MM.1S (cell line): ENCODE results near the gene TRMT44.

Experiments
- DNase-seq: peaks from one replicate; pipeline ENCODE4 v3.0.0-alpha.2; 2015
- H2AFZ ChIP-seq: fragments of 300-600 bp; sonication (generic); 2 replicates; pipeline ENCODE4 v1.6.0; 2016; ENCODE audit warnings: antibody characterized with exemption, low read length
- H3F3A ChIP-seq: fragments of 300-600 bp; sonication (generic); 2 replicates; pipeline ENCODE4 v1.6.1; 2016; ENCODE audit warnings: mild to moderate bottlenecking, antibody characterized with exemption, low read length, moderate library complexity, mixed read lengths; ENCODE audit not compliant: insufficient read depth
- H3K27ac ChIP-seq: fragments of 300-600 bp; sonication (generic); 2 replicates; pipeline ENCODE4 v1.5.1; 2016; ENCODE audit warnings: mild to moderate bottlenecking, low read length
- H3K27me3 ChIP-seq: fragments of 300-600 bp; sonication (generic); replicated peaks from 2 replicates; pipeline ENCODE4 v1.6.0; 2016; ENCODE audit warnings: low read length; ENCODE audit not compliant: insufficient read depth
- H3K36me3 ChIP-seq: fragments of 300-600 bp; sonication (generic); replicated peaks from 2 replicates; pipeline ENCODE4 v1.6.1; 2016; ENCODE audit warnings: mild to moderate bottlenecking, low read length, mixed read lengths; ENCODE audit not compliant: insufficient read depth
- H3K4me1 ChIP-seq: fragments of 300-600 bp; sonication (generic); 2 replicates; pipeline ENCODE4 v1.6.1; 2016; ENCODE audit warnings: low read length, mixed read lengths
- H3K4me2 ChIP-seq: fragments of 300-600 bp; sonication (generic); 2 replicates; pipeline ENCODE4 v1.6.0; 2016; ENCODE audit warnings: low read depth, low read length
- H3K4me3 ChIP-seq: fragments of 300-600 bp; sonication (generic); 2 replicates; pipeline ENCODE4 v1.5.1; 2016; ENCODE audit warnings: low read length, mixed read lengths
- H3K79me2 ChIP-seq: fragments of 300-600 bp; sonication (generic); 2 replicates; pipeline ENCODE4 v1.6.1; 2016; ENCODE audit warnings: mixed run types, low read length, mixed read lengths
- H3K9ac ChIP-seq: fragments of 300-600 bp; sonication (generic); 2 replicates; pipeline ENCODE4 v1.6.1; 2016; ENCODE audit warnings: low read length, mixed read lengths
- H3K9me2 ChIP-seq: fragments of 300-600 bp; sonication (generic); replicated peaks from 2 replicates; pipeline ENCODE4 v1.6.1; 2016; ENCODE audit warnings: mild to moderate bottlenecking, low read length, mixed read lengths; ENCODE audit not compliant: insufficient read depth
- H3K9me3 ChIP-seq: fragments of 300-600 bp; sonication (generic); replicated peaks from 2 replicates; pipeline ENCODE4 v1.6.1; 2016; ENCODE audit warnings: mild to moderate bottlenecking, low read length, mixed read lengths; ENCODE audit not compliant: insufficient read depth
- H4K20me1 ChIP-seq: fragments of 300-600 bp; sonication (generic); 2 replicates; pipeline ENCODE4 v1.6.1; 2016; ENCODE audit warnings: mild to moderate bottlenecking, low read length, moderate library complexity, mixed read lengths; ENCODE audit not compliant: insufficient read depth
- CTCF ChIP-seq: fragments of 300-600 bp; sonication (generic); IDR thresholded peaks from 2 replicates; pipeline ENCODE4 v1.5.1; 2016; ENCODE audit warnings: antibody characterized with exemption, low read length, mixed read lengths
- EZH2 ChIP-seq: fragments of 300-600 bp; sonication (generic); optimal IDR thresholded peaks from 2 replicates; pipeline ENCODE3; 2017; ENCODE audit warnings: low read depth, mild to moderate bottlenecking, antibody characterized with exemption, low read length, mixed read lengths
- EZH2phosphoT487 ChIP-seq: fragments of 300-600 bp; sonication (generic); IDR thresholded peaks from 2 replicates; pipeline ENCODE4 v1.6.1; 2018; ENCODE audit warnings: antibody characterized with exemption, low read length

Gene TRMT44

GRCh38 chr4:8472158-8472688 lies 31.6 kb downstream of the TRMT44 start:
- H3F3A ChIP-seq: no peaks in the 10 kb centered on the region
- no peak overlapping the region for H3K9ac ChIP-seq
- TF ChIP-seq EZH2phosphoT487 (no peak), EZH2 (no peak), CTCF (no peak)
- no peaks in the 10 kb centered on the region for H3K27me3 ChIP-seq
- no peaks in the 10 kb centered on the region for H3K4me1 ChIP-seq
- H3K4me3 ChIP-seq: no peak overlapping the region
- no peak overlapping the region for H2AFZ ChIP-seq
- no peaks in the 10 kb centered on the region for H4K20me1 ChIP-seq
- no peaks in the 10 kb centered on the region for H3K9me2 ChIP-seq
- H3K79me2 ChIP-seq: no peaks in the 10 kb centered on the region
- H3K9me3 ChIP-seq: no peaks in the 10 kb centered on the region
- no peak overlapping the region for H3K4me2 ChIP-seq
- H3K36me3 ChIP-seq: no peaks in the 10 kb centered on the region
- no peak for DNase-seq
- no peak overlapping the region for H3K27ac ChIP-seq

- H3K79me2 ChIP-seq: no peaks in the 10 kb centered on the region
- H3K9me3 ChIP-seq: no peaks in the 10 kb centered on the region
- no peak for DNase-seq
- no peak overlapping the region for H2AFZ ChIP-seq
- no peaks in the 10 kb centered on the region for H3K27me3 ChIP-seq
- H3K4me1 ChIP-seq: no peaks in the 10 kb centered on the region
- H3K9ac ChIP-seq: no peak overlapping the region
- TF ChIP-seq CTCF (no peak), EZH2 (no peak), EZH2phosphoT487 (no peak)
- H3K27ac ChIP-seq: no peak overlapping the region
- H3F3A ChIP-seq: no peaks in the 10 kb centered on the region
- no peaks in the 10 kb centered on the region for H3K9me2 ChIP-seq
- H3K4me2 ChIP-seq: no peak overlapping the region
- no peaks in the 10 kb centered on the region for H3K36me3 ChIP-seq
- no peaks in the 10 kb centered on the region for H4K20me1 ChIP-seq
- H3K4me3 ChIP-seq: no peak overlapping the region
These were observed 32.2 kb downstream of the TRMT44 start for GRCh38 chr4:8472689-8473197.

- Histone ChIP-seq H3K9me3 (no peaks in the 10 kb centered on the region), H3F3A (no peaks in the 10 kb centered on the region), H3K9me2 (no peaks in the 10 kb centered on the region), H3K4me3 (no peak overlapping the region), H3K27ac (no peak overlapping the region), H3K79me2 (no peaks in the 10 kb centered on the region), H4K20me1 (no peaks in the 10 kb centered on the region), H3K36me3 (no peaks in the 10 kb centered on the region), H3K9ac (no peak overlapping the region), H2AFZ (no peak overlapping the region), H3K27me3 (no peaks in the 10 kb centered on the region), H3K4me2 (no peak overlapping the region), H3K4me1 (no peaks in the 10 kb centered on the region)
- TF ChIP-seq EZH2phosphoT487 (no peak), CTCF (no peak), EZH2 (no peak)
- no peak for DNase-seq
These were observed 32.8 kb downstream of the TRMT44 start for GRCh38 chr4:8473198-8473919.
